ENCODE results near the gene GARIN1A.
"Not testable (repeated sequence)": the region's sequence is repeated elsewhere in the genome, so short reads cannot be mapped to it uniquely, and the experiment has no call there.

The GARIN1A gene

GRCh38 chr7:128671992-128672391 lies at the start of gene GARIN1A:
GARIN1A (plus strand) TSS chr7:128672292; CDS start chr7:128672398, 106 bp downstream.
- no peak for FAIRE-seq

DNA sequence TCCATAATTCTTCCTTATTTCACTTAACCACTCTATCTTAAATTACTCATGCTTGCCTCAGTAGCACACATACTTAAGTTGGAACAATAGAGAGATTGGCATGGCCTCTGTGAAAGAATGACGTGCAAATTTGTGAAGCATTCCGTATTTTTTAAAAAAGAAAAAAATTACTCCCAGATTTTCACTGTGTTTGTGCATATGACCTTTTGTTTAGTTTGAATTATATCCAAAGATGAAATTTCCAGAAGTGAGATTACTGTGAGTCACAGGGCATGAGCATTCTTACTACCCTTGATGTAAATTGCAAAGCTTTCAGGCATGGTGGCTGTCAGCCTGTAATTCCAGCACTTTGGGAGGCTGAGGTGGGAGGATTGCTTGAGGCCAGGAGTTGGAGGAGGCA lies 45.0 kb upstream of the GARIN1A start:
- not testable (repeated sequence) for FAIRE-seq

DNA sequence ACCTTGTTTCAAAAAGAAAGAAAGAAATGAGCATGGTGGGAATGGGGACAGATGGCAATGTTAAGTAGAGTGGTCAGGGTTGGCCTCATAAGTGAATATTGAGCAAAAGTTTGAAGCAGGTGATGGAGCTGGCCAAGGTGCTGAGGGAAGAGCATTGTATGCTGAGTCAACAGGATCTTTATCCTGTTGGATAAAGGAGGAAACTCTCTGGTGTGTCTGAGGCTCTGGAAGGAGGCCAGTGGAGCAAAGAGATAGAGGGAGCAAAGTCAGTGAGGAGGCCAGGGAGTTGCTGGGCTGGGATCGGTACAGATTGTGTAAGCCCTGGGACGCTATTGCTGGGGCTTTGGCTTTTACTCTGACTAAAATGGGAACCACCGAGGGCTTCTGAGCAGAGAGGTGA lies 38.2 kb upstream of the GARIN1A start:
- not testable (repeated sequence) for FAIRE-seq

- not testable (repeated sequence) for FAIRE-seq
Measured at GRCh38 chr7:128645206-128645605, 26.9 kb upstream of the GARIN1A start.

- not testable (repeated sequence) for FAIRE-seq
Measured at GRCh38 chr7:128645844-128646243, 26.2 kb upstream of the GARIN1A start.

- not testable (repeated sequence) for FAIRE-seq
Measured at GRCh38 chr7:128646877-128647276, 25.2 kb upstream of the GARIN1A start.

- FAIRE-seq = not testable (repeated sequence)
Measured at GRCh38 chr7:128651096-128651495, 21.0 kb upstream of the GARIN1A start.

DNA sequence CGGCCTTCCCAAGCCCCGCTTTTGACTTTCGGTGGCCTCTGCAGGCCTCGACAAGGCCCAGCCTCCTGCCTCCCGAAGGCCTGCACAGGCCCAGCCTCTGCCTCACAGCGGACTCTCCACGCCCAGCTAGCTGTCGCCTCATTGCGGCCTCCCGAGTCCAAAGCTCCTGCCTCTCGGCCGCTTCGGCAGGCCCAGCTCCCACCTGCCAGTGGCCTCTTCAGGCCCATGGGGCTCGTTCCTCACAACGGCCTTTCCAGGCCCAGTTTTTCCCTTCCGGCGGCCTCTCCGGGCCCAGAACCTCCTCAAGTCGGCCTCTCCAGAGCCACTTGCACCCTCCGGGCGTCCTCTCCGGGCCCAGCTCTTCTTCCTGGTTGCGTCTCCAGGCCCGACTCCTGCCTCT lies 19.5 kb upstream of the GARIN1A start:
- FAIRE-seq = not testable (repeated sequence)

GRCh38 chr7:128653197-128653596 lies 18.9 kb upstream of the GARIN1A start:
- not testable (repeated sequence) for FAIRE-seq

DNA sequence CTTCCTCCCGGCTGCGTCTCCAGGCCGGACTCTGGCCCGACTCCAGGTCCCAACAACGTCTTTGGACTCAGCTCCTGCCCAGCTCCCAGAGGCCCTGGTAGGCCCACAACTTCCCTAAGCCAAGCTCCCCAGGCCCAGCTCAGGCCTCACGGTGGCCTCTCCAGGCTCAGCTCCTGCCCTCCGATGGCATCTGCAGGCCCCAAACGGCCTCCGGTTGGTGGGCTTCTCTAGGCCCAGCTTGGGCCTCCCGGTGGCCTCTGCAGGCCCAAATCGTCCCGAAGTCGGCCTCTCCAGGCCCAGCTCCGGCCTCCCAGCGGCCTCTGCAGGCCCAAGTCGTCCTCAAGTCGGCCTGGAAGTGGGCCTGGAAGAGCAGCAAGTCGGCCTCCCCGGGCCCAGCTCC lies 18.0 kb upstream of the GARIN1A start:
- FAIRE-seq = not testable (repeated sequence)

DNA sequence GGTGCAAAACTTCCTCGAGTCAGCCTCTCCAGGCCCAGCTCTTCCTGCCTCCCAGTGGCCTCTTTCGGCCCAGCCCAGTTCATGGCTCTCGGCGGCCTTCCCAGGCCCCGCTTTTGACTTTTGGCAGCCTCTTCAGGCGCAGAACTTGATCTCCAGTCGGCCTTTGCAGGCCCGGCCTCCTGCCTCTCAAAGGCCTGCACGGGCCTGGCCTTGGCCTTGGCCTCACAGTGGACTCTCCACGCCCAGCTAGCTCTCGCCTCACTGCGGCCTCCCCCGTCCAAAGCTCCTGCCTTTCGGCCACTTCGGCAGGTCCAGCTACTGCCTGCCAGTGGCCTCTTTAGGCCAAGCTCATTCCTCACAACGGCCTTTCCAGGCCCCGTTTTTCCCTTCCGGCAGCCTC lies 17.6 kb upstream of the GARIN1A start:
- FAIRE-seq = not testable (repeated sequence)

DNA sequence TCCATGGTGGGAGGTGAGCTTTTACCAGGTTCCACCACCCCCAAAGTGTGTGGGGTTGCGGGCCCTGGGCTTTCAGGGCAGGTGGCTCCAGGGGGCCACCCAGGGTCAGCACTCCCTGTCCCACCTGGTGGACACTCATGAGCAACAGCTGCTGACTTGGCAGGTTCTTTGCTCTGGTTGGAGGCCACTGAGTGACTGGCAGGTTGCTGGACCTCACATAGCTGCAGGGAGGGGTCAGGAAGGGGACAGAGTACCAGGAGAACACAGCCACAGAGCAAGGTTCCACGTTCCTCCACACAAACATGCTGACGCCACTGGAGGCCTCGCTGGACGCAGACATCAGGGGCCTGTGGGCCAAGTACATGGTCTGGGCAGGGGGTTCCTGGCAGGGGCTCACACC lies 13.7 kb upstream of the GARIN1A start:
- not testable (repeated sequence) for FAIRE-seq

- no peak for FAIRE-seq
Measured at GRCh38 chr7:128660596-128660995, 11.5 kb upstream of the GARIN1A start.

GRCh38 chr7:128661446-128661845 lies 10.6 kb upstream of the GARIN1A start:
- FAIRE-seq = no peak

DNA sequence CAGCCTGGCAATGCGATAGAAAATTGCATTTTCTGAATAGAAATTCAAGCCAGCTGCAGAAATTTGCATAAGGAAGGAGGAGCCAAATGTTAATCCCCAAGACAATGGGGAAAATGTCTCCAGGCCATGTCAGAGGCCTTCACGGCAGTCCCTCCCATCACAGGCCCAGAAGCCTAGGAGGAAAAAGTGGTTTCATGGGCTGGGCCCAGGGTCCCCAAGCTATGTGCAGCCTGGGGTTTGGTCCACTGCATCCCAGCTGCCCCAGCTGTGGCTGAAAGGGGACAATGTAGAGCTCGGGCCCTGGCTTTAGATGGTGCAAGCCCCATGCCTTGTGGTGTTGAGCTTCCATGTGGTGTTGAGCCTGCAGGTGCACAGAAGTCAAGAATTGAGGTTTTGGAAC lies 10.0 kb upstream of the GARIN1A start:
- no peak for FAIRE-seq

DNA sequence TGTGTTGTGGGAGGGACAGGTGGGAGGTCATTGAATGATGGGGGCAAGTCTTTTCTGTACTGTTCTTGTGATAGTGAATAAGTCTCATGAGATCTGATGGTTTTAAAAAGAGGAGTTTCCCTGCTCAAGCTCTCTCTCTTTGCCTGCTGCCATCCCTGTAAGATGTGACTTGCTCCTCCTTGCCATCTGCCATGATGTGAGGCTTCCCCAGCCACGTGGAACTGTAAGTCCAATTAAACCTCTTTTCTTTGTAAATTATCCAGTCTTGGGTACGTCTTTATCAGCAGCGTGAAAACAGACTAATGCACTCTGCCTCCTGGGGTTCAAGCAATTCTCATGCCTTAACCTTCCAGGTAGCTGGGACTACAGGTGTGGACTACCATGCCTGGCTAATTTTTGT lies 8.9 kb upstream of the GARIN1A start:
- not testable (repeated sequence) for FAIRE-seq

GRCh38 chr7:128665057-128665456 lies 7.0 kb upstream of the GARIN1A start:
- no peak for FAIRE-seq

DNA sequence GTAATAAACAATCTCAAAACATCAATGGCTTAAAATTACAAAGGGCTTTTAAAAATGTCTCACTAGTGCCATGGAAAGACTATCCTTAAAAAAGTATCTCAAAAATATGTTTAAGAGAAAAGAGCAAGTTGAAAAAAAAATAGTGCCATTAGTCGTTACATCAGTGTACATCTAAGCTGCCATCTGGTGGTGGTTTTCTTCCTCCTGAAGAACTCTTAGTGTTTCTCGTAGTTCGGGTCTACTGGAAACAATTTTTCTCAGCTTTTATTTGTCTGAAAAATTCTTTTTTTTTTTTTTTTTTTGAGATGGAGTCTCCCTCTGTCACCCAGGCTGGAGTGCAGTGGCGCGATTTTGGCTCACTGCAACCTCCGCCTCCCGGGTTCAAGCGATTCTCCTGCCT lies 5.9 kb upstream of the GARIN1A start:
- no peak for FAIRE-seq

DNA sequence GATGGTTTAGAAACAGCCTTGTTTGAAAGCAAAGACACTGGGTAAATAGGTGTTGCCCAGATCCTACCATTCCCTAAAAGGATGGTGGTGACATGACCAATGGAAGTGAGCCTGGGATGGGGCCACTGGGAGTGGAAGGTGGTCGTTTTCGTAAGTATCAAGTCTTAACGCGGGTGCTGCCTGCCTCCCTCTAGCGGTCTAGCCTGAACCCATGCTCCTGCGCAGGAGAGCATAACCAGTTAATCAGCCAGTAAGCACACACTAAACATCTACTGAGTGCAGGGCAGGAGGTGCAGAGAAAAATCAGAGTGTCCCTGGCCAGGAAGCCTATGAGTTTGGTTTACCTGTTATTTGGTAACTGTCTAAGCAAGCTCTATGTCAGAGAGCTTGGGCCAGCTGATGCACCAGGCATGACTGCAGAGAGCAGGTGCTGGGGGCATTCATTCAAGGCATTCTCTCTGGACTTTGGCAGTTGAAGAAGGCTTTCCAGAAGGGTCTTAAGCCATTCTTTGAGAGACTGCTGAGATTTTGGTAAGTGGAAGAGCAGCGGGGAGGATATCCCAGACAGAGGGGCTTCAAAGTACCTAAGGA lies 930 bp downstream of the GARIN1A start:
- FAIRE-seq = no peak

DNA sequence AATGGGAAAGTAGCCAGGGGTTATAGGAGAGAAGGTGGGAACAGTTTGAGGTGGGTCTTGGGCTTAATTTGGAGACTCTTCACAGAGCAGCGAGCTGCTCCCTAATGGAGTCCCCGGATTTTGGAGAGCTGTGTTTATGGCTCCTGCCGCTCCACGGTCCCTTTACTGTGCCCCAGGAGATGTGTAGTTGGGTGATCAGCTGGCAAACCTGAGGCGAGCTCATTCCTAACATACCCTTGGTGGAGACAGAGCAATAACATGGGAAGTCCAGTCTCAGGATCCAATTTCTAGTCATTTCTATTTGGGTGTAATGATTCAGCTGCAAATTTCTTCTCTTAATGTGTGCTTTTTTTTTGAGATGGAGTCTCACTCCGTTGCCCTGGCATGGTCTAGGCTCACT lies 1.5 kb downstream of the GARIN1A start:
- FAIRE-seq = no peak

DNA sequence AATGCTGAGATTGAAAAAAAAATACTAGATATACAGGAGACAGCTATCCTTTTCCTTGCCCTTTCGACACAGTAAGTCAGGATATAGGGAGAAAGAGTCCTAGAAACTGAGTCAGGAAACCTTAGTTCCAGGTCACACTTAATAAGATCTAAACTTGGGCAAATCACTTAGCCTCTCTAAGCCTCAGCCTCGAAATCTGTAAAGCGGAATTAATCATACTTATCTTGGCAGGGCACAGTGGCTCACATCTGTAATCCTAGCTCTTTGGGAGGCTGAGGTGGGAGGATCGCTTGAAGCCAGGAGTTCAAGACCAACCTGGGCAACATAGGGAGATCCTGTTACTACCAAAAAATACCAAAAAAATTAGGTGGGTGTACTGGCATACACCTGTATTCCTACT lies 4.6 kb downstream of the GARIN1A start:
- no peak for FAIRE-seq

GRCh38 chr7:128679920-128680319 lies 7.8 kb downstream of the GARIN1A start:
- FAIRE-seq = no peak

- FAIRE-seq = no peak
Measured at GRCh38 chr7:128681794-128682537, 9.9 kb downstream of the GARIN1A start.

DNA sequence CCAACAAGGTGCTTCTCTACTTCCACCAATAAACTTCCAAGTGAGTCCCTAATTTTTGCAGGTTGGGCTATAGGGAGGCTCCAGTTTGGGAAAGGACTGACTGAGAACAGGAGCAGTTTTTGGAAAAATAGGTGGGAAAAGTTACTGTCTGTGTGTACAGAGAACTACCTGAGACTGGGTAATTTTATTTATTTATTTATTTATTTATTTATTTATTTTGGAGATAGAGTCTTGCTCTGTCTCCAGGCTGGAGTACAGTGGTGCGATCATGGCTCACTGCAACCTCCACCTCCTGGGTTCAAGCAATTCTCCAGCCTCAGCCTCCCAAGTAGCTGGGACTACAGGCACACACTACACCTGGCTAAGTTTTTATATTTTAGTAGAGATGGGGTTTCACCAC lies 11.2 kb downstream of the GARIN1A start:
- FAIRE-seq = not testable (repeated sequence)

- FAIRE-seq = not testable (repeated sequence)
Measured at GRCh38 chr7:128683738-128684137, 11.6 kb downstream of the GARIN1A start.
